GM12878 (cell line): ENCODE results near the gene ZBED1. TPM values are rescaled to one million over a fixed set of nuclear protein-coding genes. Genes with fewer than 3 reads are reported as not detected.

Experiments
- ATAC-seq: fragments of 200-7000 bp; cut with Tn5 transposase; 3 replicates; pipeline ENCODE4 v1.9.1; 2020; ENCODE audit warnings: mild to moderate bottlenecking, moderate library complexity
- BruUV-seq: library from RNA; stranded (reverse); fragments of 400-500 nt; replicated peaks from 2 replicates; lab custom pipeline; 2021; lab: Mats Ljungman, UMichigan
- CTCF ChIA-PET: fragments of 300-600 bp; sonication (Branson Sonifier 250); formaldehyde crosslinking; extraction: SDS; loops from one replicate; lab custom pipeline; 2021; ENCODE audit warnings: inconsistent platforms; lab: Yijun Ruan, JAX
- POLR2A ChIA-PET: fragments of 350-600 bp; formaldehyde crosslinking; extraction: SDS; loops from one replicate; lab custom pipeline; 2021; ENCODE audit warnings: inconsistent platforms; lab: Charles Lee
- RAD21 ChIA-PET: fragments of 300-600 bp; sonication (Branson Sonifier 250); formaldehyde crosslinking; loops from one replicate; lab custom pipeline; 2023; ENCODE audit warnings: antibody characterized with exemption; ENCODE audit not compliant: unreplicated experiment; lab: Charles Lee
- SMC1A ChIA-PET: fragments of 300-600 bp; sonication (Branson Sonifier 250); formaldehyde crosslinking; loops from one replicate; lab custom pipeline; 2023; ENCODE audit not compliant: unreplicated experiment, uncharacterized antibody; lab: Charles Lee
- DNase-seq: peaks from one replicate; pipeline ENCODE4 v3.0.0-alpha.2; 2011; ENCODE audit warnings: low read depth, low spot score
- FAIRE-seq: peaks from 3 replicates; lab custom pipeline; 2011; peaks lifted over from hg19 to GRCh38; lab: Jason Lieb, UNC
- H2AFZ ChIP-seq: 2 replicates; pipeline ENCODE4 v1.6.0; 2011; ENCODE audit warnings: low read depth, low read length, control low read depth; ENCODE audit not compliant: control insufficient read depth
- H3K27ac ChIP-seq: 2 replicates; pipeline ENCODE4 v1.5.1; 2011; ENCODE audit warnings: control low read depth; ENCODE audit not compliant: control insufficient read depth, insufficient read depth
- H3K27me3 ChIP-seq, 2 experiments: replicated peaks in 1 of 2; 2 replicates each; pipeline versions ENCODE4 v1.6.0 to v1.6.1; 2011; ENCODE audit warnings: low read length in 1 of 2; ENCODE audit not compliant: control insufficient read depth in 2 of 2, insufficient read depth in 2 of 2
- H3K36me3 ChIP-seq, 2 experiments: 2 replicates each; pipeline ENCODE4 v1.5.1; 2011; ENCODE audit warnings: low read length in 1 of 2; ENCODE audit not compliant: control insufficient read depth in 2 of 2, insufficient read depth in 2 of 2
- H3K4me1 ChIP-seq: 2 replicates; pipeline ENCODE4 v1.6.1; 2011; ENCODE audit warnings: mild to moderate bottlenecking, low read length, moderate library complexity, mixed read lengths; ENCODE audit not compliant: control insufficient read depth, insufficient read depth
- H3K4me2 ChIP-seq: 2 replicates; pipeline ENCODE4 v1.6.0; 2011; ENCODE audit warnings: control low read depth; ENCODE audit not compliant: control insufficient read depth, insufficient read depth
- H3K4me3 ChIP-seq: fragments of 200-600 bp; sonication (generic); 2 replicates; pipeline ENCODE4 v1.5.1; 2016
- H3K79me2 ChIP-seq: 2 replicates; pipeline ENCODE4 v1.6.0; 2011; ENCODE audit warnings: low read length; ENCODE audit not compliant: control insufficient read depth, insufficient read depth
- H3K9ac ChIP-seq: 2 replicates; pipeline ENCODE4 v1.8.0; 2011; ENCODE audit warnings: low read length, control low read depth, mixed read lengths; ENCODE audit not compliant: control insufficient read depth, insufficient read depth
- H3K9me3 ChIP-seq: replicated peaks from 3 replicates; pipeline ENCODE4 v1.5.1; 2011; ENCODE audit warnings: mild to moderate bottlenecking, low read length; ENCODE audit not compliant: control insufficient read depth, insufficient read depth
- H4K20me1 ChIP-seq: 2 replicates; pipeline ENCODE4 v1.6.0; 2011; ENCODE audit not compliant: control insufficient read depth, insufficient read depth
- CHD4 ChIP-seq: fragments of 200-600 bp; sonication (generic); IDR thresholded peaks from 2 replicates; pipeline ENCODE4 v1.6.1; 2016; ENCODE audit warnings: mild to moderate bottlenecking
- E2F8 ChIP-seq: fragments of 450-650 bp; IDR thresholded peaks from 2 replicates; pipeline ENCODE4 v1.6.1; 2018; ENCODE audit warnings: mild to moderate bottlenecking, low read depth, moderate library complexity; ENCODE audit not compliant: partially characterized antibody
- IKZF1 ChIP-seq: fragments of 450-650 bp; conservative IDR thresholded peaks from 2 replicates; pipeline ENCODE4 v1.6.1; 2017; ENCODE audit warnings: antibody characterized with exemption, mild to moderate bottlenecking
- NFIC ChIP-seq: IDR thresholded peaks from 2 replicates; pipeline ENCODE4 v1.6.1; 2012; ENCODE audit warnings: low read depth, mild to moderate bottlenecking, inconsistent platforms, low read length, moderate library complexity
- NFYB ChIP-seq: IDR thresholded peaks from 2 replicates; pipeline ENCODE4 v1.6.1; 2011; ENCODE audit warnings: low read depth, mild to moderate bottlenecking, low read length, improper control_type of control experiment, moderate library complexity; ENCODE audit not compliant: insufficient read depth
- NKRF ChIP-seq: fragments of 450-650 bp; conservative IDR thresholded peaks from 2 replicates; pipeline ENCODE4 v1.6.1; 2017; ENCODE audit warnings: mild to moderate bottlenecking, moderate library complexity
- PAX5 ChIP-seq: IDR thresholded peaks from 2 replicates; pipeline ENCODE4 v1.6.1; 2011; ENCODE audit warnings: low read depth, low read length, borderline replicate concordance
- POU2F2 ChIP-seq: IDR thresholded peaks from 3 replicates; pipeline ENCODE4 v1.6.1; 2011; ENCODE audit warnings: low read depth, mild to moderate bottlenecking, low read length, borderline replicate concordance
- RB1 ChIP-seq: fragments of 450-650 bp; formaldehyde crosslinking; IDR thresholded peaks from 2 replicates; pipeline ENCODE4 v1.6.1; 2017; ENCODE audit warnings: mild to moderate bottlenecking, borderline replicate concordance
- RELB ChIP-seq: fragments of 450-650 bp; IDR thresholded peaks from 2 replicates; pipeline ENCODE4 v1.6.1; 2017; ENCODE audit warnings: low read depth, mild to moderate bottlenecking, moderate library complexity
- RUNX3 ChIP-seq: IDR thresholded peaks from 2 replicates; pipeline ENCODE4 v1.6.1; 2012; ENCODE audit warnings: low read length, inconsistent platforms
- TCF7 ChIP-seq: IDR thresholded peaks from 2 replicates; pipeline ENCODE4 v1.6.1; 2014; ENCODE audit warnings: antibody characterized with exemption, borderline replicate concordance
- ZNF687 ChIP-seq: fragments of 450-650 bp; IDR thresholded peaks from 2 replicates; pipeline ENCODE4 v1.6.1; 2017; ENCODE audit warnings: mild to moderate bottlenecking, moderate library complexity
- WGBS: methylation state at CpG from one replicate; pipeline ENCODE4 v1.1.6; 2016; ENCODE audit warnings: low lambda C conversion rate; ENCODE audit not compliant: insufficient replicate concordance, insufficient coverage; ENCODE audit errors: missing lambda C conversion rate; 5-methylcytosine and 5-hydroxymethylcytosine counted together
- in situ Hi-C: fragments of 300-500 bp; cut with MboI; formaldehyde crosslinking; loops from 9 replicates; pipeline ENCODE4 v1.14.3; 2018; ENCODE audit warnings: mixed read lengths
- intact Hi-C: fragments of 100-400 bp; cut with micrococcal nuclease; formaldehyde crosslinking; loops from one replicate; pipeline ENCODE4 v1.14.2; 2022; ENCODE audit not compliant: unreplicated experiment
- polyA plus RNA-seq, 11 experiments: library from polyadenylated mRNA; depleted of rRNA in 4 of 11; unstranded in 6 of 11; stranded (reverse) in 5 of 11; fragments of >200 nt; fragmentation: Nextera tagmentation in 4 of 11; fragmentation: Illumina TruSeq in 1 of 11; extraction: Ambion mirVana in 4 of 11; extraction: Trizol in 1 of 11; gene quantifications; 1 replicate in 1 of 11; 2 replicates in 10 of 11; pipeline versions ENCODE4 v1.2.1 to v1.2.3, GENCODE V29; 2011 to 2016; ENCODE audit warnings: inconsistent platforms in 2 of 11, missing spikeins in 2 of 11, low read depth in 1 of 11
- total RNA-seq, 4 experiments: library from RNA; depleted of rRNA in 3 of 4; stranded (reverse); fragments of >200 nt in 3 of 4; fragmentation: Illumina TruSeq in 1 of 4; extraction: Trizol in 1 of 4; gene quantifications; 2 replicates each; pipeline versions ENCODE4 v1.2.1 to v1.2.3, GENCODE V29; 2013 to 2021

ZBED1 gene
- total and polyA plus RNA-seq, 10 of the 15 experiments (the other 5 are each of a cell fraction or from before 2014, with no cell fraction given): 1.9 to 75.5 (median 40.5) TPM

- Histone ChIP-seq H3K4me1 (peaks cover 46% of the 10 kb centered on the region), H3K9me3 (no peaks in the 10 kb centered on the region), H3K4me3 (peak overlapping the region; percentile 47), H3K9ac (peak overlapping the region; percentile 63), H4K20me1 (no peaks in the 10 kb centered on the region), H3K27ac (peak overlapping the region; percentile 66), H3K79me2 (no peaks in the 10 kb centered on the region), H2AFZ (peak overlapping the region; percentile 76), H3K4me2 (peak overlapping the region; percentile 69), H3K36me3 (no peaks in the 10 kb centered on the region), H3K27me3 (no peaks in the 10 kb centered on the region)
- WGBS: 1% methylated on average over 5 of the region's 5 CpGs
- intact Hi-C loops (loop anchor here (5.0 kb wide), 1 partner anchor 76 kb away; no protein-coding TSS in a partner anchor), in situ Hi-C loops (loop anchor here (25.0 kb wide), 1 partner anchor 1054 kb away; the partner anchor contains the start of gene ASMTL)
- ChIA-PET RAD21 (no interaction called here), SMC1A (no interaction called here), POLR2A (no interaction called here), CTCF (no interaction called here)
- DNase-seq (peak; percentile 66), ATAC-seq (peak; percentile 81), FAIRE-seq (no peak)
- BruUV-seq: no TSS peak
- TF ChIP-seq TCF7 (no peak), NFIC (peak; percentile 44; the same call in 1 of the 2 replicates), RELB (peak; percentile 13; the same call in 1 of the 2 replicates), IKZF1 (peak; percentile 53; the same call in 1 of the 2 replicates), PAX5 (peak; percentile 90), RUNX3 (peak; percentile 42), POU2F2 (0 out of 3 replicates have a peak, but pooled peaks have one; percentile 19), CHD4 (no peak), E2F8 (no peak), NKRF (no peak), ZNF687 (peak; percentile 26; the same call in 1 of the 2 replicates), NFYB (peak; percentile 74), RB1 (no peak)
Observed at GRCh38 chrX:2516623-2517022, 15.8 kb upstream of the ZBED1 start.
